IMR-90 (cell line): Measurements from ENCODE around the gene INA. TPM values are rescaled to one million over a fixed set of nuclear protein-coding genes. Genes with fewer than 3 reads are reported as not detected.
A peak's percentile ranks its signal among the peaks of the same experiment; 100 is the strongest.

Experiments used
- ATAC-seq: fragments of 200-7000 bp; cut with Tn5 transposase; 2 replicates; pipeline ENCODE4 v1.9.1; 2020; ENCODE audit warnings: low read depth, mild to moderate bottlenecking, moderate library complexity
- BruUV-seq: library from RNA; stranded (reverse); fragments of 400-500 nt; replicated peaks from 2 replicates; lab custom pipeline; 2021; lab: Mats Ljungman, UMichigan
- CTCF ChIA-PET: fragments of 300-600 bp; formaldehyde crosslinking; extraction: SDS; loops from one replicate; lab custom pipeline; 2021; ENCODE audit warnings: antibody characterized with exemption; lab: Yijun Ruan, JAX
- POLR2A ChIA-PET: fragments of 300-600 bp; sonication (Branson Sonifier 250); formaldehyde crosslinking; loops from one replicate; lab custom pipeline; 2022; ENCODE audit warnings: antibody characterized with exemption; ENCODE audit not compliant: unreplicated experiment; lab: Charles Lee
- DNase-seq: peaks from one replicate; pipeline ENCODE4 v3.0.0; 2013
- H2AFZ ChIP-seq: replicated peaks from 2 replicates; pipeline ENCODE3; 2013; ENCODE audit warnings: low read length, mild to moderate bottlenecking; ENCODE audit not compliant: poor library complexity
- H2AK5ac ChIP-seq: 2 replicates; pipeline ENCODE4 v1.6.1; 2013; ENCODE audit warnings: low read depth, low read length, inconsistent platforms
- H2AK9ac ChIP-seq: replicated peaks from 2 replicates; pipeline ENCODE3; 2013; ENCODE audit warnings: mild to moderate bottlenecking, low read depth, low read length, moderate library complexity; ENCODE audit not compliant: poor library complexity
- H2BK120ac ChIP-seq: 2 replicates; pipeline ENCODE4 v1.6.1; 2013; ENCODE audit warnings: low read depth, low read length, inconsistent platforms
- H2BK15ac ChIP-seq: 3 replicates; pipeline ENCODE4 v1.6.1; 2013; ENCODE audit warnings: low read depth, low read length, inconsistent platforms
- H2BK20ac ChIP-seq: 2 replicates; pipeline ENCODE4 v1.6.1; 2013; ENCODE audit warnings: low read depth, mild to moderate bottlenecking, inconsistent platforms, low read length, moderate library complexity
- H2BK5ac ChIP-seq: 2 replicates; pipeline ENCODE4 v1.6.1; 2013; ENCODE audit warnings: mild to moderate bottlenecking, low read depth, low read length, inconsistent platforms; ENCODE audit not compliant: poor library complexity, severe bottlenecking
- H3K14ac ChIP-seq: replicated peaks from 2 replicates; pipeline ENCODE4 v1.6.1; 2013; ENCODE audit warnings: low read depth, low read length, inconsistent platforms
- H3K18ac ChIP-seq: 2 replicates; pipeline ENCODE4 v1.6.1; 2013; ENCODE audit warnings: low read depth, low read length, control low read depth
- H3K23ac ChIP-seq: 2 replicates; pipeline ENCODE4 v1.6.1; 2013; ENCODE audit warnings: low read depth, low read length, inconsistent platforms
- H3K27ac ChIP-seq: 2 replicates; pipeline ENCODE4 v1.5.1; 2013; ENCODE audit warnings: mild to moderate bottlenecking, control low read depth, low read length; ENCODE audit not compliant: insufficient read depth
- H3K27me3 ChIP-seq: 2 replicates; pipeline ENCODE4 v1.6.1; 2013; ENCODE audit warnings: low read length; ENCODE audit not compliant: control insufficient read depth, insufficient read depth
- H3K36me3 ChIP-seq: 2 replicates; pipeline ENCODE4 v1.6.1; 2013; ENCODE audit warnings: low read length, mixed read lengths; ENCODE audit not compliant: control insufficient read depth, insufficient read depth
- H3K4ac ChIP-seq: 2 replicates; pipeline ENCODE4 v1.6.1; 2013; ENCODE audit warnings: low read depth, low read length, inconsistent platforms
- H3K4me1 ChIP-seq: 2 replicates; pipeline ENCODE4 v1.6.1; 2013; ENCODE audit warnings: low read length, mixed read lengths; ENCODE audit not compliant: control insufficient read depth, insufficient read depth
- H3K4me2 ChIP-seq: 2 replicates; pipeline ENCODE4 v1.6.1; 2013; ENCODE audit warnings: low read depth, mild to moderate bottlenecking, control low read depth, low read length, moderate library complexity
- H3K4me3 ChIP-seq: 2 replicates; pipeline ENCODE4 v1.5.1; 2013; ENCODE audit warnings: low read depth, mild to moderate bottlenecking, control low read depth, low read length, moderate library complexity; ENCODE audit not compliant: insufficient read depth
- H3K56ac ChIP-seq: 2 replicates; pipeline ENCODE4 v1.6.1; 2013; ENCODE audit warnings: low read length, inconsistent platforms; ENCODE audit not compliant: insufficient read depth; ENCODE audit errors: extremely low read depth
- H3K79me1 ChIP-seq, 2 experiments: 2 replicates each; pipeline ENCODE4 v1.6.1; 2013; ENCODE audit warnings: low read length in 2 of 2, inconsistent platforms in 1 of 2, low read depth in 1 of 2
- H3K9ac ChIP-seq: 2 replicates; pipeline ENCODE4 v1.6.1; 2013; ENCODE audit warnings: low read depth, low read length, control low read depth
- H3K9me1 ChIP-seq: 2 replicates; pipeline ENCODE4 v1.6.1; 2013; ENCODE audit warnings: low read length, inconsistent platforms; ENCODE audit not compliant: insufficient read depth
- H3K9me3 ChIP-seq: 2 replicates; pipeline ENCODE4 v1.6.1; 2013; ENCODE audit warnings: low read length; ENCODE audit not compliant: control insufficient read depth, insufficient read depth
- H4K20me1 ChIP-seq: 2 replicates; pipeline ENCODE4 v1.6.1; 2013; ENCODE audit warnings: low read length, inconsistent platforms; ENCODE audit not compliant: insufficient read depth
- H4K5ac ChIP-seq: 2 replicates; pipeline ENCODE4 v1.6.1; 2013; ENCODE audit warnings: mild to moderate bottlenecking, low read depth, low read length, control low read depth
- H4K8ac ChIP-seq, 2 experiments: 2 replicates each; pipeline ENCODE4 v1.6.1; 2013; ENCODE audit warnings: low read depth in 2 of 2, low read length in 2 of 2, control low read depth in 1 of 2, inconsistent platforms in 1 of 2
- H4K91ac ChIP-seq: 2 replicates; pipeline ENCODE4 v1.6.1; 2013; ENCODE audit warnings: low read depth, low read length, inconsistent platforms; ENCODE audit not compliant: insufficient read depth
- CEBPB ChIP-seq: IDR thresholded peaks from 2 replicates; pipeline ENCODE4 v1.6.1; 2012; ENCODE audit warnings: low read depth, low read length, improper control_type of control experiment
- CHD1 ChIP-seq: IDR thresholded peaks from 2 replicates; pipeline ENCODE4 v1.6.1; 2012; ENCODE audit warnings: low read depth, low read length, improper control_type of control experiment
- FOS ChIP-seq: fragments of 150-350 bp; IDR thresholded peaks from 2 replicates; pipeline ENCODE4 v1.6.1; 2016; ENCODE audit warnings: low read depth, low read length
- WGBS, 2 experiments: methylation state at CpG; one replicate each; pipeline versions ENCODE4 v1.1.5 to v1.1.7; 2013; ENCODE audit warnings: missing lambda C conversion rate in 2 of 2; ENCODE audit not compliant: insufficient read length in 1 of 2; ENCODE audit errors: extremely low coverage in 2 of 2; 5-methylcytosine and 5-hydroxymethylcytosine counted together
- dilution Hi-C: fragments of 300-500 bp; cut with HindIII; formaldehyde crosslinking; loops from one replicate; pipeline ENCODE4 v1.14.3; 2018; ENCODE audit warnings: low sequenced_read_pairs; ENCODE audit not compliant: unreplicated experiment
- in situ Hi-C: fragments of 300-500 bp; cut with MboI; formaldehyde crosslinking; loops from 3 replicates; pipeline ENCODE4 v1.14.3; 2019; ENCODE audit warnings: low sequenced_read_pairs, inconsistent platforms, mixed read lengths
- intact Hi-C: fragments of 100-400 bp; cut with micrococcal nuclease; formaldehyde crosslinking; loops from 2 replicates; pipeline ENCODE4 v1.10.0; 2022
- polyA plus RNA-seq, 3 experiments: library from polyadenylated mRNA; depleted of rRNA; stranded (reverse); fragments of >200 nt; gene quantifications; 2 replicates each; pipeline ENCODE4 v1.2.3, GENCODE V29; 2012; ENCODE audit warnings: low replicate concordance in 1 of 3
- total RNA-seq: library from RNA; depleted of rRNA; stranded (reverse); fragments of >200 nt; gene quantifications from 2 replicates; pipeline ENCODE4 v1.2.3, GENCODE V29; 2012

INA gene
- total and polyA plus RNA-seq, 2 of the 4 experiments (the other 2 are of a cell fraction) = 4.5 to 7.5 TPM

DNA sequence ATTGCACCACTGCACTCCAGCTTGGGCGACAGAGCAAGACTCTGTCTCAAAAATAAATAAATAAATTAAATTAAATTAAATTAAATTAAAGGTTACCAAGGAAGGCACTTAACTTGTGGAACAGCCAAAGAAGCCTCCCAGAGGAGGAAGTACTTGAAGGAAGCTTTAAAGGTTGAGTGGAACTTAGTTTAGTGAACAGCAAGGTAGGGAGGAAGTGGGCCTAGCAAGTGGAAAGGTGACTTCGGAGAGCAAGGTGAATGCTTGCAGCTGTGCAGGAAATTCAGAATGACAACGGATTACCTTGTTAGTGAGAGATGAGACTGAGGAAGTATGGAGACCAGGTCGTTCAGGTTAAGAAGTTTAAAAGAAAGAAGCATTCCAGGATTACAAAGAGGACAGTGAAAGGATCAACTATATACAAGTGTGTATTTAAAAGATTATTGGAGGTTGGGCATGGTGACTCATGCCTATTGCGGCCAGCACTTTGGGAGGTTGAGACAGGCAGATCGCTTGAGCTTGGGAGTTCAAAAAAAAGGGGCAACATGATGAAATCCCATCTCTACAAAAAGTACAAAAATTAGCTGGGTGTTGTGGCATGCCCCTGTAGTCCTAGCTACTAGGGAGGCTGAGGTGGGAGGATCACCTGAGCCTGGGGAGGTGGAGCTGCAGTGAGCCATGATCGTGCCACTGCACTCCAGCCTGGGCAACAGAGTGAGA is 44.0 kb upstream of the INA start:
- peak; percentile 44 for ATAC-seq
- CTCF ChIA-PET = interaction anchor here (0.7 kb wide), 1 partner anchor 230 kb away, joined by 3 read pairs; no protein-coding TSS in a partner anchor
- peak overlapping the region; percentile 47; the same call in 1 of the 2 replicates for H3K56ac ChIP-seq
- H2AK9ac ChIP-seq = no peak overlapping the region
- H3K27me3 ChIP-seq = no peaks in the 10 kb centered on the region
- peak overlapping the region; percentile 55 for H3K23ac ChIP-seq
- BruUV-seq = no TSS peak
- H4K91ac ChIP-seq = peak overlapping the region; percentile 94
- no peak overlapping the region for H3K4me3 ChIP-seq
- peak overlapping the region; percentile 67 to 85 for H4K8ac ChIP-seq
- H3K4me1 ChIP-seq = peaks cover 19% of the 10 kb centered on the region
- TF ChIP-seq CEBPB (peak; percentile 66), CHD1 (no peak), FOS (peak; percentile 80)
- H3K18ac ChIP-seq = peak overlapping the region; percentile 99
- H3K27ac ChIP-seq = peak overlapping the region; percentile 98
- POLR2A ChIA-PET = interaction anchor here (0.6 kb wide), 1 partner anchor 42 kb away, joined by 9 read pairs; no protein-coding TSS in a partner anchor
- intact Hi-C loops = no loop called here
- peak overlapping the region; percentile 93 for H2AK5ac ChIP-seq
- H3K4ac ChIP-seq = peak overlapping the region; percentile 96
- H2BK120ac ChIP-seq = peak overlapping the region; percentile 94
- no peaks in the 10 kb centered on the region for H3K9me3 ChIP-seq
- H3K14ac ChIP-seq = peak overlapping the region; percentile 75
- peak; percentile 83 for DNase-seq
- no peaks in the 10 kb centered on the region for H4K20me1 ChIP-seq
- dilution Hi-C loops = no loop called here
- H2BK20ac ChIP-seq = peak overlapping the region; percentile 100
- H3K79me1 ChIP-seq = peaks cover 0 to 13% of the 10 kb centered on the region in 2 experiments; a peak in 1 of 4 replicates
- H2AFZ ChIP-seq = peak overlapping the region; percentile 27
- peak overlapping the region; percentile 99 for H4K5ac ChIP-seq
- H3K9me1 ChIP-seq = peaks cover 6% of the 10 kb centered on the region
- H2BK5ac ChIP-seq = peak overlapping the region; percentile 94
- in situ Hi-C loops = loop anchor here (5.0 kb wide), 1 partner anchor 41 kb away; the partner anchor contains the start of gene NT5C2
- no peaks in the 10 kb centered on the region for H3K36me3 ChIP-seq
- H2BK15ac ChIP-seq = peak overlapping the region; percentile 96; the same call in 2 of the 3 replicates
- WGBS, 2 experiments = 100% methylated on average over 2 of the region's 7 CpGs; no CpG with 5 or more reads in 1 of the 2 experiments
- peak overlapping the region; percentile 75; the same call in 1 of the 2 replicates for H3K4me2 ChIP-seq
- H3K9ac ChIP-seq = no peak overlapping the region
